H7 (cell line): ENCODE data around the gene GID8. TPM values are rescaled to one million over a fixed set of nuclear protein-coding genes. Genes with fewer than 3 reads are reported as not detected.
A peak's percentile ranks its signal among the peaks of the same experiment; 100 is the strongest.

Experiments
- DNase-seq: peaks from one replicate; pipeline ENCODE4 v3.0.0; 2012
- H3K27me3 ChIP-seq: 2 replicates; pipeline ENCODE4 v1.6.0; 2011; ENCODE audit warnings: mild to moderate bottlenecking, low read length; ENCODE audit not compliant: control insufficient read depth, insufficient read depth
- H3K36me3 ChIP-seq: replicated peaks from 2 replicates; pipeline ENCODE4 v1.5.1; 2011; ENCODE audit warnings: low read length; ENCODE audit not compliant: control insufficient read depth, insufficient read depth
- H3K4me3 ChIP-seq: 2 replicates; pipeline ENCODE4 v1.5.1; 2011; ENCODE audit warnings: low read depth, mild to moderate bottlenecking, control low read depth, low read length, moderate library complexity; ENCODE audit not compliant: insufficient read depth
- total RNA-seq: library from RNA; depleted of rRNA; stranded (reverse); fragments of >200 nt; shearing (Covaris generic); gene quantifications from 2 replicates; pipeline ENCODE4 v1.2.3, GENCODE V29; 2014

Gene GID8
- total RNA-seq, 1 experiment from 2014 or later, result 49.1 TPM

DNA sequence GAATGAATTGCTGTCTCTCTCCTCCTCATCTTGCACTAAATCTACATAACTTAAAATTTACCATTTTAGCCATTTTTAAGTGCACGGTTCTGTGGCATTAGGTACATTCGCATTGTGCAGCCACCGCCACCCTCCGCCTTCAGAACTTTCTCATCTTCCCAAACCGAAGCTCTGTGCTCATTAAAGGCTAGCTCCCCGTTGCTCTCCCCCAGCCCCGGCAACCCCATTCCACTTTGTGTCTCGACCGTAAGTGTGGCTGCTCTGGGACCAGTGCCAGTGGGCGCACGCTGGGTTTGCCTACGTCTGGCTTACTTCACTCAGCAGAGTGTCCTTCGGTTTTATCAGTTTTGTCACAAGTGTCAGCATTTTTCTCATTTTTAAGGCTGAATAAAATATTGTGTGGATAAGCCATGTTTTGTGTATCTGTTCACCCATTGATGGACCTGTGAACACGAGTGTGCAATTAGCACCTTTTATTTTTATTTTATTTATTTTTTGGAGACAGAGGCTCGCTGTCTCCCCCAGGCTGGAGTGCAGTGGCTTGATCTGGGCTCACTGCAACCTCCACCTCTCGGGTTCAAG is 31.3 kb downstream of the GID8 start:
- no peak overlapping the region for H3K4me3 ChIP-seq
- peaks cover 13% of the 10 kb centered on the region for H3K27me3 ChIP-seq
- no peak for DNase-seq
- no peaks in the 10 kb centered on the region; the same call in none of the 2 replicates for H3K36me3 ChIP-seq

DNA sequence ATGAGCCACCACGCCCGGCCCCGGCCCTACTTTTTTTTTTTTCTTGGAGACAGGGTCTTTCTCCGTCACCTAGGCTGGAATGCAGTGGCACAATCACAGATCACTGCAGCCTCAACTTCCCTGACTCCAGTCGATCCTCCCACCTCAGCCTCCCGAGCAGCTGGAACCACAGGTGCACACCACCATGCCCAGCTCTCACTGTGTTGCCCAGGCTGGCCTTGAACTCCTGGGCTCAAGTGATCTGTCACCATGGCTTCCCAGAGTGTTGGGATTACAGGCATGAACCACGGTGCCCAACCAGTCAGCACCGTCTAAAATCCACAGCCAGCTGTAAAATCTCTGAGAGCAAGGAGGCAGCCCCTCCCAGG is 32.0 kb downstream of the GID8 start:
- Histone ChIP-seq H3K36me3 (no peaks in the 10 kb centered on the region; the same call in 1 of the 2 replicates), H3K27me3 (peaks cover 15% of the 10 kb centered on the region), H3K4me3 (no peak overlapping the region)
- DNase-seq, result no peak

DNA sequence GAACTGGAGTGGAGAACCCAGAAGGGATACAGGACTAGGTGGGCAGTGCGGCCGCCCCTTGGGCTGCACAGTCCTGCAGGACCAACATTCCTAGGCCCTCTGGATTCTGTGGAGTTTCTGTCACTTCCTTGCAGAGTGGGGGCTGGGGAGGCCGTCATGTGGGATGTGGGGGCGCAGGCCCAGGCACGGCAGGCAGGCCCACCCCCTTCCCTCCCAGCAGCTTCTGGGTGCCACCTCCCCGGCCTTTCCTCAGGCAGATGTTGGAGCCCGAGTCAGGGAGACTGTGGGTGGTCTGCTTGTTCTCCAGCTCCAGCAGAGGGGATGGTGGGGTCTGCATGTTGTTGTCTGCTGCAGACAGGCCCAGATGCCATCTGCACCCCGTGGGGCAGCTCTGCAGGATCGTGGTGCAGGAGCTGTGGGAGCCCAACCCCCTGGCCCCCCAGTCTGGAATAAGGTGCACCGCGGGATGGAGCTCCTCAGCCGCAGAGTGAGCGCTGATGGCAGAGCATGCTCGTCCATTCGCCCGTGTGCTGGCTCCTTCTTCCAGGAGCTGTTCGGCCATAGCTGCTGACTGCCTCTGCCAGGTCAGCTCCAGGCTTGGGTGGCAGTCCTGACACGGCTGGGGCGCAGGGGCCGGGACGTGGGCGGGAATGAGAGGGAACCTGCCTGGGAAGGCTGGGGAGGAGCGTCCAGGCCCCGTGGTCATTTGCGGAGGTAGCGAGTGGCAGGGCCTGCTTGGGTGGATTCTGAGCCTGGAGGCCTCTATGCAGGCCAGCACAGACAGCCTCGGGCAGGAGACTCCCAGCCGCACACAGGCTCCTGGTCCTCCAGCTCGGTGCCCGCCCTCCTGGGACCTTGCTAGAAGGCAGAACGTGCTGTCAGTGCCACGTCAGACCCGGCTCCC is 32.6 kb downstream of the GID8 start:
- Histone ChIP-seq H3K27me3 (peaks cover 19% of the 10 kb centered on the region), H3K36me3 (no peaks in the 10 kb centered on the region), H3K4me3 (no peak overlapping the region)
- peak; percentile 77 for DNase-seq

DNA sequence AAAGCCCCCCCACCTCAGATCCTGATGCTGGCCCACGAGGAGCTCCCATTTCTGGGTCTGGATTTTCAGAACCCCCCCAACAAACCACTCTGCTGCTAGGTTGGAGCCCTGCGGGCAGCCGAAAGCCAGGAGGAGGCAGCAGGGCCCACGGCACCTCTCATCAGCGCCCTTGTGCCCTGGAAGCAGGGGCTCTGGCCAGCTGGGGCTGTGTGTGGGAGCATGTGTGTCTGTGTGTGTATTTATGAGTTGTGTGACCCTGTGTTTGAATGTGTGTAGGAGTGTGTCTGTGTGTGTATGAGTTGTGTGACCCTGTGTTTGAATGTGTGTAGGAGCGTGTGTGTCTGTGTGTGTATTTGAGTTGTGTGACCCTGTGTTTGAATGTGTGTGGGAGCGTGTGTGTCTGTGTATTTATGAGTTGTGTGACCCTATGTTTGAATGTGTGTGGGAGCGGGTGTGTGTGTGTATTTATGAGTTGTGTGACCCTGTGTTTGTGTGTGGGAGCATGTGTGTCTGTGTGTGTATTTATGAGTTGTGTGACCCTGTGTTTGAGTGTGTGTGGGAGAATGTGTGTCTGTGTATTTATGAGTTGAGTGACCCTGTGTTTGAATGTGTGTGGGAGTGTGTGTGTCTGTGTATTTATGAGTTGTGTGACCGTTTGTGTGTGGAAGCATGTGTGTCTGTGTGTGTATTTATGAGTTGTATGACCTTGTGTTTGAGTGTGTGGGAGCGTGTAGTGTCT is 33.4 kb downstream of the GID8 start:
- H3K36me3 ChIP-seq, result no peaks in the 10 kb centered on the region
- H3K4me3 ChIP-seq, result no peak overlapping the region
- no peak for DNase-seq
- peaks cover 21% of the 10 kb centered on the region for H3K27me3 ChIP-seq

DNA sequence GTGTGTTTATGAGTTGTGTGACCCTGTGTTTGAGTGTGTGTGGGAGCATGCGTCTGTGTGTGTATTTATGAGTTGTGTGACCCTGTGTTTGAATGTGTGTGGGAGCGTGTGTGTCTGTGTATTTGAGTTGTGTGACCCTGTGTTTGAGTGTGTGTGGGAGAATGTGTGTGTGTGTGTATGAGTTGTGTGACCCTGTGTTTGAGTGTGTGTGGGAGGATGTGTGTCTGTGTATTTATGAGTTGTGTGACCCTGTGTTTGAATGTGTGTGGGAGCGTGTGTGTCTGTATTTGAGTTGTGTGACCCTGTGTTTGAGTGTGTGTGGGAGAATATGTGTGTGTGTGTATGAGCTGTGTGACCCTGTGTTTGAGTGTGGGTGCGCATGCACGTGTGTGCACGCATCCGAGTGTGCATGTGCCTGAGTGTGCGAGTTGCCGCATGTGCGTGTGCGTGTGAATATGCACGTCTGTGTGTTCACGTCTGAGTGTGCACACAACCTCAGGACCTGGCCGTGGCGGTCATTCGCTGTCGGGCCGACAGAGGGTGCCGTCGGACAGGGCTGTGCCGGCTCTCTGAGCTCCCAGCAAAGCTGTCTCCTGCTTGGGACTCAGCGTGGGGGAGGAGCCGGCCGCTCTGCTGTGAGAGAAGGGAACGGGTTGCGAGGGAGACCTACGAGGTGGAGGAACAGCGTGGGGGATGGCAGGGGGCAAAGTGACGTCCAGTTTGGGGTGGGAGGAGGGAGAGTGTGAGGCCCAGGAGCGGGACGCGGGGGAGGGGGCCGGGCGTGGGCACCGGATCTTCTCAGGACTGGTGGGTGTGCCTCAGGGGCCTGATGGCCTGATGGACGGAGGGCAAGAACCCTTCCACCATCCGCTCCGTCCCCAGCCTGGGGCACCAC is 34.2 kb downstream of the GID8 start:
- Histone ChIP-seq H3K4me3 (peak overlapping the region; percentile 26; the same call in 1 of the 2 replicates), H3K36me3 (no peaks in the 10 kb centered on the region), H3K27me3 (peaks cover 24% of the 10 kb centered on the region)
- DNase-seq, result peak; percentile 98

DNA sequence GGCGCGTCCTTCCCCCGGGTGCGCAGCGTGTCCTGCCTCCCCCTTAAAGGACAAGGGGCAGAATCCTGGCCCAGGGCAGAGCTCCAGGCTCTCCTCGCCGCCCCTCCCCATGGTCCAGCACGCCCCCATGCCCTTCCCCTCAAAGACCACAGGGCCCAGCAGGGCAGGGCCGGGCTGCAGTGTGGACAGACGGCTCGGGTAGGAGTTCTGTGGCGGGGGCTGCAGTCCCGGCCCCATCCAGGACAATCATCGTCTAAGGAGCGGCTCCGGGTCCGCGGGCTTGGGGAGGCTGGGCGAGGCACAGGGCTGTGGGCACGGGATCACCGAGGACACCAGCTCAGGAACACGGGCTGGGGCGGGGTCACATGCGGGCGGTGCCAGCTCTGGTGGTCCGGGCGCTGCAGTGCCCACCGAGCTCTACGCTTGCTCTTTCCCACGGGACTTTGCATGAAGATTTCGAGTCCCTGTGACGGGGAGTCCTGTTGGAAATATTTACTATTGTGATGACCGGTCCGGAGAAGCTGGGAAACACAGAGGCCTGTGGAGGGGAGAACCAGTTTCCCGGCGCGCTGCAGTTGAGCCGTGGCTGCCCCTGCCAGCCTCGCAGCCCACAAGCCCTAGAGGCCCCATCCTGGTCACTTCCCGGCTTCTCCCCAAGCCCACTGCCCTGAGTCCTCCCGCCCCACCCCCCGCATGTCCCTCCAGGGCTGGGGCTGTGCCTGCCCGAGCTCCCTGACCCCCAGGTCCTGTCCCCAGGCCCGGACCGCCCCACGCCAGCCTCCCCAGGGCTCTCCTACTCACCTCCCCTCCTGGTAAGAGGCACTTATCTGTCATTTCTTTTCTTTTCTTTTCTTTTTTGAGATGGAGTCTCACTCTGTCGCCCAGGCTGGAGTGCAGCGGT is 35.1 kb downstream of the GID8 start:
- peak; percentile 84 for DNase-seq
- Histone ChIP-seq H3K27me3 (peaks cover 24% of the 10 kb centered on the region), H3K4me3 (peak overlapping the region; percentile 26; the same call in 1 of the 2 replicates), H3K36me3 (no peaks in the 10 kb centered on the region)

DNA sequence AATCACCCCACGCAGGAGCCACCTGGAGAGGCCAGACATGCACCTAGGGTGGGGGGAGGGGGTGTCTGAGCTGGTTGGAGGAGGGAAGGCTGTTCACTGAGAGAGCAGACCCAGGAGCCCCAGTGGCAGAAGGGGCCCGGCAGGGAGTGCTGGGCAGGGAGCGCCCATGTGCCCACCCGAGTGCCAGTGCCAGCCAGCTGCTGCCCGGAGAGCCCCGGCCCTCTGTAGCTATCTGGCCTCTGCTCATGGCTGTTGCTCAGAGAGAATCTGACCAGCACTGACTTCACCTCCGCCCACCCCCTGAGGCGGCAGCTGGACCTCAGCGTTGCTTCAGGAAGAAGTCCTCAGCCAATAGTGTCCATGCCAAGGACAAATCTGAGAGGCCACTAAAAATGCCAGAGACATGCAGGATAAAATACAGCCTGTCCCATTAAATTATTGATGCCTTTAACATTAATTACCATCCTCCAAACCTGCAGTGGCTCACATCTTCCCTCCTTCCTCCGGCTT is 37.4 kb downstream of the GID8 start:
- Histone ChIP-seq H3K36me3 (no peaks in the 10 kb centered on the region), H3K4me3 (no peak overlapping the region), H3K27me3 (peaks cover 24% of the 10 kb centered on the region)
- no peak for DNase-seq

DNA sequence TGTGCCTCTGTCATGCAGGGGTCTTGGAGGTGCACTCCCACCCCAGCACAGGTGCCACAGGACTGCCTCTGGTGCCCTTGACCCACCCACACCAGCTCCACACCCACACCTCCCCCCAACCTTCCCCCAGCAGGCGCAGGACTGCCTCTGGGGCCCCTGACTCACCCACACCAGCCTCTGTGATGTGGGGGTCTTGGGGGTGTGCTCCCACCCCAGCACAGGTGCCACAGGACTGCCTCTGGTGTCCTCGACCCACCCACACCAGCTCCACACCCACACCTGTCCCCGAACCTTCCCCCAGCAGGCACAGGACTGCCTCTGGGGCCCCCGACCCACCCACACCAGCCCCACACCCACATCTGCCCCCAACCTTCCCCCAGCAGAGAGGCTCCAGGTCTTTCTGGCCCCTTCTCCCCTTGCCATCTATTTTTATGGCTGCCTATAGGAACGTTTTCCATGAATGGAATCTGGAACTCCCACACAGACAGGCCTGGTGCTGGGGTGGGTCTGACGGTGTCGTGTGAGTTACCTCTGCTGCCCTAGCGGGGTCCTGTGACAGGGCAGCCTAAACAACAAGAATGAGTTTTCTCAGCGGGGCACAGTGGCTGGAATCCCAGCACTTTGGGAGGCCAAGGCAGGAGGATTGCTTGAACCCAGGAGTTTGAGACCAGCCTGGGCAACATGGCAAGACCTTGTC is 38.0 kb downstream of the GID8 start:
- Histone ChIP-seq H3K36me3 (no peaks in the 10 kb centered on the region), H3K27me3 (peaks cover 24% of the 10 kb centered on the region), H3K4me3 (no peak overlapping the region)
- no peak for DNase-seq

DNA sequence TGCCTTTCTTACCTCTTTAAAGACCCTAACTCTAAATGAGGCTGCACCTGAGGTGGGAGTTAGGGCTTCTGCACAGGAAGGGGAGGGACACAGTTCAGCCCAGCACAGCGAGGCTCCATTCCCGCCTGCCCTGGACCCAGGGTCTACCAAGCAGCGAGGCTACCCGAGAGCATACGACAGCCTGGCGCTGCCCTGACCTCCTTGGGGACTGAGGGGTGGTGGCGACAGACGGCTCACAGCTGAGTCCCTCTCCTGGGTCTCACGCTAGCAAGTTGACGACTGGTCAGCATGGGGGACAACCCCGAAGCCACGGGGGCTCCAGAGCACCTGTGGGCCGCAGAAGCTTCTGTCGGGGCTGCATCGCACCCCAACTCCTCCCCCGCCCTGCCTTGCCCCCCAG is 38.9 kb downstream of the GID8 start:
- Histone ChIP-seq H3K36me3 (no peaks in the 10 kb centered on the region), H3K4me3 (no peak overlapping the region), H3K27me3 (peaks cover 24% of the 10 kb centered on the region)
- DNase-seq, result no peak

DNA sequence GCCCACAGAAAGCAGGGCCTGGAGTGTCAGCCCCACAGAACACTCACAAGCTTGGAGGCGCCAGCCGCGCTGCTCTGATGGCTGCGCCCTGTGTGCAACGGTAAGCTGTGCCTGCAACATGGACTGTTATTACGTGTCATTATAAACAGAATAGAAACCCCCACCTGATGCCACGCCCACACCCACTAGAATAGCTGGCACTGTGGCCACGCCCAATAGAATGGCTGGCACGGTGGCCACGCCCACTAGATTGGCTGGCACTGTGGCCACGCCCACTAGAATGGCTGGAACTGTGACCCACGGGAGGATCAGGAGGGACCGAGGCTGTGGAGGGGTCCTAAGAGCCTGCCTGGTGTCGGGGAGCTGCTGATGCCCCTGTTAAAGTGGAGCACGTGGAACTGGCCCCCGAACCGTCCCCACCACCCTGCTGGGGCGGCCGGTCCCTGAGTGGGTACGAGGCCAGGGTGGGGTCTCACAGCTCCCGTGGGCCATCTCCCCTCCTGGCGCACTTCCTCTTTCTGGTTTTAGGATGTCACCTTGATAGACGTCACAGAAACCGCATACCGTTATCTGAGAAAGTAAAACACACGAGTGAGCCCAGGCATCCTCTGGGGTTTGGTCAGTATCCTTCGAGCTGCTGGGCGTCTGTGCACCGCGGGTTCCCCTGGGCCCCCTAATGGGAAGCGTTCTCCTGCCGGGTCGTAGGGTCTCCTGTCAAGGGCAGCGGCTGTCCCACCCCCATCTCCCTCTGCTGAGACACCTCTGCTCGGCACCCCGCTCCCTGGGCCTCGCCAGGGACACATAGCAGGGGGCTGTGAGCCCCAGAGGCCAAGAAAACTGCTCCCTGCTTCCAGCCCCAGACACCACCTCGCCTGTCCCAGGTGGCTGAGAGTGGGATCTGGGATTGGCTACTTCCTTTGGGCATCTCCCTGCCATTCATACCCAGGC is 39.9 kb downstream of the GID8 start:
- Histone ChIP-seq H3K36me3 (no peaks in the 10 kb centered on the region), H3K27me3 (peaks cover 18% of the 10 kb centered on the region; the same call in 1 of the 2 replicates), H3K4me3 (no peak overlapping the region)
- DNase-seq, result no peak

DNA sequence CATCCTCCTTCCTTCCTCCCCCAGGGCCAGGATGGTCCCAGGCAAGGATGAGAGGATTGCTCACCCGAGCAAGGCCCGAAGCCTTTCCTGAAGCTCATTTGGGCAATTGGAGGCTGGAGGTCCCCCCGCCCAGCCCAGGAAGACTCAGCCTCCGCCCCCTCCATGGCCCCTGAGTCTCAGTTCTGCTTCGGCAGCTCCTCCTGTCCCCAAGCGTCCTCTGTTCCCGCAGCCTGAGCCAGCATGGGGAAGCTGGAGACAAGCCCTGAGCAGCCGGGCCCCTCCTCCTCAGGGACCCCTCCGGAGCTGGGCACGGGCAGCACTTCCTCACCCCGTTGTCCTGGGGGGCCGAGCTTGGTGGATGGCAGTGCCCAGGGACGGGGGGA is 40.6 kb downstream of the GID8 start:
- peaks cover 13% of the 10 kb centered on the region; the same call in 1 of the 2 replicates for H3K27me3 ChIP-seq
- H3K36me3 ChIP-seq, result no peaks in the 10 kb centered on the region
- no peak for DNase-seq
- H3K4me3 ChIP-seq, result no peak overlapping the region

DNA sequence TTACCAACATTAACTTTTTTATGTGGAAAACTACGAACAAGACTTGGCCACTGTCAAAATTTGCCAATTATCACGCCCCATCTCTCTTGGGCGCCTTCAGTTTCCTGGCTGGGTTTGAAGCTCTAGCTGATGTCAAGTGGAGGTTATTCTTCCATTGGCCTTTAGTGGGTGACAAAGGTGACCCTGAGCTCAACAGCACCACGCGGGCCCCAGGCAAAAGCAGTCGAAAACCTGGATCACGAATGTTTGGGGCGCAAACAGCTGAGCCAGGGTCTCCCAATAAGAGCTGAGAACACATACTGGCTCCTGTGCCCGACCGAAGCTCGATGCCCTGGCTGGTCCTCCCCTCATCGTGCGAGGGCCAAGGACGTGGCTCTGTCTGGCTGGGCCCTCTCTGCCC is 41.4 kb downstream of the GID8 start:
- peaks cover 10% of the 10 kb centered on the region; the same call in 1 of the 2 replicates for H3K27me3 ChIP-seq

More for the DNA sequence above, 41.4 kb downstream of the GID8 start:
- no peak overlapping the region for H3K4me3 ChIP-seq
- DNase-seq, result no peak
- H3K36me3 ChIP-seq, result no peaks in the 10 kb centered on the region
